COR-L47 (cell line): ENCODE measurements around the gene TBC1D4.

Experiments used
- DNase-seq: peaks from one replicate; lab custom pipeline; 2025; lab: John Stamatoyannopoulos, UW

Gene TBC1D4

DNA sequence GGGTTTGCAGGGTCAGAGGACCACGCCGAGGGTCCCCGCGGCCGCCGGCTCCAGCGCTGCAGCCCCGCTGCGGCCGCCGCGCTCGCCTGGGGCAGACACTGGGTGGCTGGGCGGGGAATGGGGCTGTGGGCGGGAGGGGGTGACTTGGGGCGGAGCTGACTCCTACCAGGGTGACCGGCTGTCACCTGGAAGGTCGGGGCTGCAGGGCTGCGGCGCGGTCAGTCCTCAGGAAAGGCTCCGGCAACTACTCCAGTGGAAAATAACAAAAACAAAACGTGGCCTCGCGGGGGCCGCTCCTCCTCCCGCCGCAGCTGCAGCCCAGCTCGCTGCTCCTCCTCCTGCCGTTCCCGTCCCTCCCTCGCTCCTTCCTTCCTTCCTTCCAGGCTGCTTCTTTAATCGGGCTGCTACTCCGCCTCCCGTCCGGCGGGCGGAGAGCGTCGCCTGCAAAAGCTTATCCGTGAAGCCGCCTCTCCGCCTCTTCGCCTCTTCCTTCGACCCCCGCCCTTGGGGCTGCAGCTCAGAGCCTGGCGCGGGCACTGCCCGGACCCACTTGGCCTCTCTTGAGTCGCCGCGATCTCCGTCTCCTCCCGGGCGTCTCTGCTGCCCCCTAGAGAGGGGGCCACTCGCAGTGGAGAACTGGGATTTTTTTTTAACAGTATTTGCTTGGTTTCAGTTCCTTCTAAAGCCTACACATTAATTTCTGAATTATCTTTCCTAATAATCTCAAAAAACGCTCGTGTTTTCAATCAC lies at the start of gene TBC1D4:
Gene TBC1D4, minus strand, starts transcription at position 100 of the 750 bp plus-strand sequence. CDS start 402 bp downstream, outside the sequence.
- DNase-seq, result peak; percentile 82

DNA sequence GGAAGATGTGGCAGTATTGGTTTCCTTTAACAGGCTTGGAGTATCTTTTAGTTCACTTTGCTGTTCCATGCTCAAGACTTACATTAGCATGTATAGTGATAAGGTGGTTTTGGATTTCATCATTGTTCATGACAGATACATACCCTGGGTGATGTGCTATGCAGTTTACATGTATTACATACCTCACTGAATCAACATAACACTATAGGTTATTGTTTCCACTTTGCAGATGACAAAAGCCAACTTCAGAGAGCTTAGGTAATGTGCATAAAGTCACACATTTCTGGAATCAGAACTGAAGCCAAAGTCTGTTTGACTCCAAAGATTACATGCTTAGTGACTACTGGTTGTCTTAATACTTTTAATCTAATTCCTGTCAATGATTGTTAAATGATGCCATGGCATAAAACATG lies 48.6 kb upstream of the TBC1D4 start:
- no peak for DNase-seq

DNA sequence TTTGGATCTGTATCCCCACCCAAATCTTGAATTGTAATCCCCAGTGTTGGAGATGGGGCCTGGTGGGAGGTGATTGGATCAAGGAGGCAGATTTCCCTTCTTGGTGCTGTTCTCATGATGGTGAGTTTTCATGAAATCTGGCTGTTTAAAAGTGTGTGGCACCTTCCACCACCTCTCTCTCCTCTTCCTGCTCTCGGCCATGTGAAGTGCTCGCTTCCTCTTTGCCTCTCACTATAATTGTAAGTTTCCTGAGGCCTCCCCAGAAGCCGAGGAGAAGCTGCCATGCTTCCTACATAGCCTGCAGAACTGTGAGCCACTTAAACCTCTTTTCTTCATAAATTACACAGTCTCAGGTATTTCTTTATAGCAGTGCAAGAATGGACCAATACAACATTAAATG lies 40.0 kb upstream of the TBC1D4 start:
- DNase-seq, result no peak

DNA sequence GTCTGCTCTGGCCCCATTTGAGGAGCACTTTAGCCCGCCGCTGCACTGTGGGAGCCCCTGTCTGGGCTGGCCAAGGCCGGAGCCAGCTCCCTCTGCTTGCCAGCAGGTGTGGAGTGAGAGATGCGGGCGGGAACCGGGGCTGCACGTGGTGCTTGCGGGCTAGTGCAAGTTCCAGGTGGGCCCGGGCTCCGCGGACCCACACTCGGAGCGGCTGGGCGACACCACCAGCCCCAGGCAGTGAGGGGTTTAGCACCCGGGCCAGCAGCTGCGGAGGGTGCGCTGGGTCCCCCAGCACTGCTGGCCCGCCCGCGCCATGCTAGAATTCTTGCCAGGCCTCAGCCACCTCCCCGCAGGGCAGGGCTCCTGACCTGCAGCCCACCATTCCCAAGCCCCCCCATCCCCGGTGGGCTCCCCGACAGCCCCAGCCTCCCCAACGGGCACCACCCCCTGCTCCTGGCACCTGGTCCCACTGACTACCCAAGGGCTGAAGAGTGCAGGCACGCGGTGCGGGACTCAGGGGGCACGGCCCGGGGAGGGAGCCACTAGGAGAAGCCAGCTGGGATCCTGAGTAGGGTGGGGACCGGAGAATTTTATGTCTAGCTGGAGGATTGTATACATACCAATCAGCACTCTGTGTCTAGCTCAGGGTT lies 36.6 kb upstream of the TBC1D4 start:
- DNase-seq, result no peak

- no peak for DNase-seq
Observed at GRCh38 chr13:75514080-75514995, 32.4 kb upstream of the TBC1D4 start.

- no peak for DNase-seq
Observed at GRCh38 chr13:75513271-75513670, 31.3 kb upstream of the TBC1D4 start.

DNA sequence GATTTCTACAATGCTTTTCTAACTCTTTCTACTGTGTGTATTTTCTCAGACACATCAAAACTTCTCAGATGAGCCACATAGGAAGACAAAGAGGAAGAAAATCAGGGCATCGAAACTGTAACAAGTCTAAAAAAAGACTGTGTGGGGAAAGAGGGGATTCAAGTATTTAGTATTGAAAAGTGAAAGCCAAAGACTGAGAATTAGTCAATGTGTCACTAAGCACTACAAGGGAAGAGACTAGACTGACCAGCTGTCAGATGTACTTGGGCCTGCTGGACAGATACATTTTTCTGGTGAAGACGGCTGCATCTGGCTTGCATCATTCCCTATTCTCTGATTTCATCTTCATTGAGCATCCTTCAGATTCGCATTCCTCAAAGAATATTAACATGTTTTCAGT lies 30.3 kb upstream of the TBC1D4 start:
- no peak for DNase-seq

DNA sequence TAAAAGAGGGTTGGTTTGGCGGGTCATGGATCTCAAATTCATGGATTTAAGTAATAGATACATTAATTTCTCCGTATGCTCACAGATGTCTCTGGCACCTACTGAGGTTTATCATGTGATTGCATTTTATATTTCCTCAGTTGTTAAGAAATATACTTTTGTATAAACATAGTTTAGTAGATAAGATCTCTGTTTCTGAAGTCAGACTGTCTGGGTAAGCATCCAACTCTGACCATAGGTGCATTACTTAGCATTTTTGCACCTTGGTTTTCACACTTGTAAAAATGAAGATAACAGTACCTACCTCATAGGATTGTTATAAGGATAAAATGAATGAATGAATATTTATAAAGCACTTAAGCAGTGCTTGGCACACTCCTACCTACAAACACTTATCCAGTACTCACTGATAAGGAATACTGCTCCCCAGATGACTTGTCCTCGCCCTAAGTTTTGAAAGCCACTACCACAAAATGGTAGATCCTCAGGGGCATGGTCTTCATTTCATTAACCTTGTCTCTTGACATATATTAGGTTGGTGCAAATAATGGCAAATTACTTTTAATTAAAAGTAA lies 29.2 kb upstream of the TBC1D4 start:
- no peak for DNase-seq

DNA sequence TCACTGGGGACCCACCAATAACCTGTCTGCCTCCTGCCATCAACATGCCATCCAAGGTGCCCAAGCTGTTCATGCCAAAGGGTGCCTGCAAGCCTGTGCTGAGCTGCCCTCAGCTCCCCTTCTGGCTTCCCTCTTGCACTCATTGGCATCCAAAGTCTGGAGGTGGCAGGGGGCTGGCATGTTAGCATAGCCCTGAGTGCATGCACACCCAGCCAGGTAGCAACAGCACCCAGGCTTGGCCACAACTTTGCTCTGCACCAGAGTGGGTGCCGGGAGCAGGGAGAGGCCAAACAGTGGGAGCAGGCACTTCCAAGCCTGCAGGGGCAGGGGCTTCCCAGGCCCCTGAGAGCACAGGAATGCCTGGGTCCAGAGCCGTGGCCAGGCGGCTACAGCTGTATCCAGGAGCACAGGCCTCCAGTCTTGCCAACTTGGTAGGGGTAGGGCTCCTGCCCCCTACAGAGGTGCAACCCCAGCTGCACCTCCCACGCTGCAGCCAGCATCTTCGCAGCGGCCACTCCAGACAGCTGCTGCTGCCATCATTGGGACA lies 26.1 kb upstream of the TBC1D4 start:
- no peak for DNase-seq

DNA sequence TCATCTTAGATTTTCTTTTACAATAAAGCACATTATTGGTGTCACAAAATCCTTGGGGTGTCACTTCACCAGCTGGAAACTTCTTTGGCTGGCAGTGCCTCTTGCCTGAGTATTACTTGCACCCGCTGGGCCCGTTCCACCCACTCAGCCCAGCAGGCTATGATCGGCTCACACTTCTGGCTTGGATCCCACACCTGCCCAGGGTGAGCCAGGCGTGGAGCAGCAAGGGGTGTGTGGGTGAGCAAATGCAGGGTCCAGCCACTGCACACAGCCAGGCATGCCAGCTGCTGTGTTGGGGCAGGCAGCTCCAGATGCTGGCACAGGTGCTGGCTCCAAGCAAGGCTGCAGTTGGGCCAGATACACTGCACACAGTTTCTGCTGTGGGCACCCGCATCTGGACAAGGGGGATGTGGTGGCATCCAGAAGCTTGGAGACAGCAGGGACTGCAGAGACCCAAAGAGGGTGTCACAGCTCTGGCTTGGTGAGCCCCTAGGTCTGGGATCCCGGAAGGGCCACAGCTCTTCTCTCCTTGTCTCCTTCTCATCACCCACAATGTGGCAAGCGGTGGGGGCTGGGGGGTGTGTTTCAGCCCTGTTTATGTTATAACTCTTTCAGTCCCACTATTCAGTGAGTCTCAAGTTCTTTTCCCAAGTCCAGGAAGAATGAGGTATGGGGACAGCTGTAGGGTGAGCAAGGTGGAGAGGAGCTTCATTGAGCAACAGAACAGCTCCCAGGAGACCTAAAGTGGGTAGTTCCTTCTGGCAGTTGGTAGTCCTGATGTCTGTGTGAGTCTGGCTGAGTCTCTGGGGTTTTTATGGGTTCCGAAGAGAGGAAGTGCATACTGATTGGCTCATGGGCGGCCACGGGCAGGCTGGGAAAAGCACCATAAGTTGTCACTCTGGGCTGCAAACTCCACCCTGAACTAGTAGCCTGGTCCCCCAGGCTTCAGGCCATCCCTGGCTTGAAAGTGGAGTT lies 25.3 kb upstream of the TBC1D4 start:
- peak; percentile 74 for DNase-seq

- DNase-seq, result no peak
Observed at GRCh38 chr13:75506018-75506417, 24.0 kb upstream of the TBC1D4 start.

DNA sequence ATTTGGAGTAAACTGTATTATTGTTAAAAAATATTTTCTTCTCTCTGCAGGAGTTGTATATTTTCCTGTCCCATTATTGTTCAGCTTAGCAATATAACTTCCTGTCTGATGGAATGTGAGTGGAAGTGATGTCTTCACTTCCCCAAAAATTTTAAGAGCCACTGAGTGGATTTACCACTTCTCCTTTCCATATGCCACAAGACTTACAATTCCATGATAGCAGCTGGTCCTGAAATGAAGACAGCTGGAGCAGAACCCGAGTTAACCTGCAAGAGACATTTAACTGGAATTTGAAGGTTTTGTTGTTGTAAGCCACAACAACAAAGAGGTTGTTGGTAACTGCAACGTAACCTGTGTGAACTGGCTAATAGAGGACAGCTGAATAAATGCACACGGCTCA lies 23.4 kb upstream of the TBC1D4 start:
- no peak for DNase-seq

- DNase-seq, result no peak
Observed at GRCh38 chr13:75495938-75496337, 14.0 kb upstream of the TBC1D4 start.

GRCh38 chr13:75494491-75494890 lies 12.5 kb upstream of the TBC1D4 start:
- DNase-seq, result no peak

GRCh38 chr13:75493156-75493555 lies 11.2 kb upstream of the TBC1D4 start:
- DNase-seq, result no peak

DNA sequence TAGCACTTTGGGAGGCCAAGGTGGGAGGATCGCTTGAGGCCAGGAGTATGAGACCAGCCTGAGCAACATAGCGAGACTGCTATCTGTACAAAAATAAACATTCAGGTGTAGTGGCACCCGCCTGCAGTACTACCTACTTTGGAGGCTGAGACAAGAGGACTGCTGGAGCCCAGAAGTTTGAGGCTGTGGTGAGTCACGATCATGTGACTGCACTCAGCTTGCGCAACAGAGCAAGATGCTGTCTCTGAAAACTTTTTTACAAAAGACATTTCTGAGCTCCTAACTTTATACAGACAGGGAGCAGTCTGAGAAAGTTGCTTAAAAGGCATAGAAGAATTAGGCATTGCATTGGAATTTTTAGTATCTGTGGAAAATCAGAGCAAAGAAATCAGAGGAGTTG lies 10.4 kb upstream of the TBC1D4 start:
- DNase-seq, result no peak

DNA sequence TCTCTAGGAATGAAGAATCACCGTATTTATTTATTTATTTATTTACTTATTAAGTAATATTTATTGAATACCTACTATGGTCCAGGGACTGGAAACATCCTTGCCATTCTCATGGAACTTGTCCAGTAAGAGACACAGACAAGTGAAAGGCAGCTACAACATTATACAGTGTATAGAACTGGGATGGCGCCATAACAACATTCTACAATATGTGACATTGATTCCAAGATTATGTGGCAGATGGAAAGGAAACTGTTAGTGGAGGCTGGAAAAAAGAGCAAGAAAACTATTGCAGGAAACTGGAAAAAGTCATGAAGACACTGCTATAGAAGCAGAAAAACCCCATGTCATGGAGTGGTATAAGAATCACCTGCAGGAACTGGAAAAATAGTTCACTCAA lies 9.4 kb upstream of the TBC1D4 start:
- no peak for DNase-seq

GRCh38 chr13:75489502-75490263 lies 7.7 kb upstream of the TBC1D4 start:
- no peak for DNase-seq

- DNase-seq, result no peak
Observed at GRCh38 chr13:75486146-75487062, 4.4 kb upstream of the TBC1D4 start.
